ENCODE data around the gene KBTBD8. TPM values are rescaled to one million over a fixed set of nuclear protein-coding genes. Genes with fewer than 3 reads are reported as not detected.

KBTBD8 gene
- total RNA-seq, 4 donors from 2014 or later: 0.54 to 1.2 (median 1.00) TPM

DNA sequence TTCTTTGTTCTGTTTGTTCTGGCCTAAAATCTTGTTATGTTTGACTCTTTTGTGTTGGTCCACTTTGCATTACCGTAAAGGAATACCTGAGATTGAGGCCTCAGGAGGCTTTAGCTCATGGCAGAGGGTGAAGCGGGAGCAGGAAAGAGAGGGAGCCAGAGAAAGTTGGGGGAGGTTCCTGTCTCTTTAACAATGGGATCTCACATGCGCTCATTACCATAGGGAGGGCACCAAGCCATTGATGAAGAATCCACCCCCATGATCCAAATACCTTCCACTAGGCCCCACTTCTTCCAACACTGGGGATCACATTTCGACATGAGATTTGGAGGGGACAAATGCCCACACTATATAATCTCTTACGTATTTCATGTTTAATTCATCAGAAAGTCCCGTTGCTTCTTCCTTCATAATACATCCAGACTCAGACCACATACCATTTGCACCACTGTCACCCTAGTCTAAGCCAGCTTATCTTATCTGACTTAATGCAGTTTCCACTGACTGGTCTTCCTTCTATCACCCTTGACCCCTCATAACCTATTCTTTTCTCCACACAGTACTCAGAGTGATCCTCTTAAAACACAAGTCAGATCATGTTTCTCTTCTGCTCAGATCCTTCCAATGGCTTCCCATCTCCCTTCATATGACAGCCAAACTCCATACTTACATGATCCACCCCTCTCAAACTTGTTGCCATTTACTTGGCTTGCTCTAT lies 13.5 kb downstream of the KBTBD8 start:
- intact Hi-C loops (cut with DNase I): no loop called here
- no peak for TF ChIP-seq POLR2A (IDR thresholded peaks at IDR 0.05)
- TF ChIP-seq, protein P1, sequence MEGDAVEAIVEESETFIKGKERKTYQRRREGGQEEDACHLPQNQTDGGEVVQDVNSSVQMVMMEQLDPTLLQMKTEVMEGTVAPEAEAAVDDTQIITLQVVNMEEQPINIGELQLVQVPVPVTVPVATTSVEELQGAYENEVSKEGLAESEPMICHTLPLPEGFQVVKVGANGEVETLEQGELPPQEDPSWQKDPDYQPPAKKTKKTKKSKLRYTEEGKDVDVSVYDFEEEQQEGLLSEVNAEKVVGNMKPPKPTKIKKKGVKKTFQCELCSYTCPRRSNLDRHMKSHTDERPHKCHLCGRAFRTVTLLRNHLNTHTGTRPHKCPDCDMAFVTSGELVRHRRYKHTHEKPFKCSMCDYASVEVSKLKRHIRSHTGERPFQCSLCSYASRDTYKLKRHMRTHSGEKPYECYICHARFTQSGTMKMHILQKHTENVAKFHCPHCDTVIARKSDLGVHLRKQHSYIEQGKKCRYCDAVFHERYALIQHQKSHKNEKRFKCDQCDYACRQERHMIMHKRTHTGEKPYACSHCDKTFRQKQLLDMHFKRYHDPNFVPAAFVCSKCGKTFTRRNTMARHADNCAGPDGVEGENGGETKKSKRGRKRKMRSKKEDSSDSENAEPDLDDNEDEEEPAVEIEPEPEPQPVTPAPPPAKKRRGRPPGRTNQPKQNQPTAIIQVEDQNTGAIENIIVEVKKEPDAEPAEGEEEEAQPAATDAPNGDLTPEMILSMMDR (IDR thresholded peaks at IDR 0.05): no peak
- Histone ChIP-seq H3K4me3 (replicated peaks in 1 of 3) (no peak overlapping the region), H3K27ac (no peak overlapping the region), H3K36me3 (peaks cover 0 to 4% of the 10 kb centered on the region in 2 donors), H3K4me1 (no peaks in the 10 kb centered on the region), H3K9me3 (no peaks in the 10 kb centered on the region), H3K27me3 (no peaks in the 10 kb centered on the region)
- WGBS, 2 donors: 95 to 96% methylated on average over 6 of the region's 6 CpGs
- DNase-seq: no peak

DNA sequence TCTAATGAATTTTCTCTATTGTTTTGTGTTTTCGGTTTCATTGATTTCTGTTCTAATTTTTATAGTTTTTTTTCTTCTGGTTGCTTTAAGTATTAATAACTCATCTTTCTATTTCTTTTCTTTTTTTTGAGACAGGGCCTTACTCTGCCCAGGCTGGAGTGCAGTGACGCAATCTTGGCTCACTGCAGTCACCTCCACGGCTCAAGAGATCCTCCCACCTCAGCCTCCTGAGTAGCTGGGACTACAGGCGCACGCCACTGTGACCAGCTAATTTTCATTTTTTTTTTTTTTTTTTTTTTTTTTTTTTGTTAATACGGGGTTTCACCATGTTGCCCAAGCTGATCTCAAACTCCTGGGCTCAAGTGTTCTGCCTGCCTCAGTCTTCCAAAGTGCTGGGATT lies 14.5 kb downstream of the KBTBD8 start:
- no peak for DNase-seq
- TF ChIP-seq, protein P1 (IDR thresholded peaks at IDR 0.05): no peak
- no peak for TF ChIP-seq POLR2A (IDR thresholded peaks at IDR 0.05)
- no peaks in the 10 kb centered on the region for H3K9me3 ChIP-seq
- no peak overlapping the region for H3K4me3 ChIP-seq (replicated peaks in 1 of 3)
- H3K36me3 ChIP-seq: peaks cover 0 to 4% of the 10 kb centered on the region in 2 donors
- 93 to 95% methylated on average over 6 of the region's 6 CpGs for WGBS, 2 donors
- H3K27ac ChIP-seq: no peak overlapping the region
- no peaks in the 10 kb centered on the region for H3K4me1 ChIP-seq
- no peaks in the 10 kb centered on the region for H3K27me3 ChIP-seq
- intact Hi-C loops (cut with DNase I): no loop called here

DNA sequence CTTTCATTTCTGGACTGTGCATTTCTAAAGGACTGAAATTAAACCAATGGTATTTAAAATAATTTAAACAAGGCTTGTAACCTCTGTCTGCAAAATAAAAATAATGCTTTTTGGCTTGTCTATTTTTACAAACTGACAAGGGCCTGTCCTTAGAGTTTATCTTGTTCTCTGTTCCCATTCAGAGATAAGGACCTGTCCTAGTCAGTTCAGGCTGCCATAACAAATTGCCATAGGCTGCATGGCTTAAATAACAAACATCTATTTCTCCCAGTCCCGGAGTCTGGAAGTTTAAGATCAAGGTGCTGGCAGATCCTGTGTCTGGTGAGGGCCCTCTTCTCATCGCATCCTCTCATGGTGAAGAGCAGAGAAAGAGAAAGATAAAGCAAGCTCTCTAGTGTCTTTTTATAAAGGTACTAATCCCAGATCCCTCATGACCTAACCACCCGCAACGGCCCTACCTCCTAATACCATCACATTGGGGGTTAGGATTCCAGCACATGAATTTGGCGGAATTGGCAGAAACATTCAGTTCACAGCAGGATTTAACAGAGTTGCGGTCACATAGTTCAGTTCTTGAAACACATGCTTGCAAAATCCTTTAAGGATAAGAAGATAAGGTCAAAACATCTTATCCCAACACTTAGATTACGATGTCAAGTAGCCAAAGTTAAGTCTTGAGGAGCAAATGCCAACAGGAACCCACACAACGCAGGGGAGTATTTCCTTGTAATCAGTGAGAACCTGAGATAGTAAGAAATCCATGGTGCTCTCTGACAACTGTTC lies 17.8 kb downstream of the KBTBD8 start:
- TF ChIP-seq POLR2A (IDR thresholded peaks at IDR 0.05): no peak
- TF ChIP-seq, protein P1 (IDR thresholded peaks at IDR 0.05): no peak

DNA sequence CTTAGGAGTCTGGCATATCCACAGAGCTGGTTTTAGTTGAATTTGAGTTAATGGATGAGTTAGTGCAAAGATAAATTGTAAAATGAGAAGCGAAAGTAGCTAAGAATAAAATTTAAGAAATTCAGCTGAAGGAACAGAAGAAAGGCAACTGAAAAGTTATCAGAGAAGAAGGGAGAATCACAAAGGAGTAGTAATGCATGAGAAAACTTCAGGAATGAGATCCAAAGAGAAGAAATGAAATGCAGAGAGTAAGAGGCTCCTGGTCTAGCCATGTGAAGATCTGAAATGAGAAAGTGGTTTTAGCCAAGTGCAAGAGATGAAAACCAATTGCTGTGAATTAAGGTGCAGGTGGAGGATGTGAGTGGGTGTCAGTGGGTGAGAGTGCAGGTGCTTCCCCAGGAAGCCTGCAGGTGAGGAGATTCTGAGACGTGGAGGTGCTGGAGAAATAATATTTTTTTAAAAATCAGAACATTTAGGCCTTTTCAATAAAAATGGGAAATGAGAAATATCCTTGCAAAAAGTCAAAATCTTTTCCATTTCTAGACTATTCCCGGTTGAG lies 18.5 kb downstream of the KBTBD8 start:
- Histone ChIP-seq H3K27ac (no peak overlapping the region), H3K9me3 (no peaks in the 10 kb centered on the region), H3K4me3 (replicated peaks in 1 of 3) (no peak overlapping the region), H3K4me1 (no peaks in the 10 kb centered on the region), H3K36me3 (no peaks in the 10 kb centered on the region), H3K27me3 (no peaks in the 10 kb centered on the region)
- no peak for DNase-seq
- intact Hi-C loops (cut with DNase I): no loop called here
- WGBS, 2 donors: 75 to 84% methylated on average over 3 of the region's 3 CpGs
- no peak for TF ChIP-seq POLR2A (IDR thresholded peaks at IDR 0.05)
- TF ChIP-seq, protein P1 (IDR thresholded peaks at IDR 0.05): no peak

More for the DNA sequence above, 17.8 kb downstream of the KBTBD8 start:
- H3K36me3 ChIP-seq: no peaks in the 10 kb centered on the region
- no peak for DNase-seq
- H3K9me3 ChIP-seq: no peaks in the 10 kb centered on the region
- H3K27me3 ChIP-seq: no peaks in the 10 kb centered on the region
- no peaks in the 10 kb centered on the region for H3K4me1 ChIP-seq
- WGBS, 2 donors: 86 to 87% methylated on average over 8 of the region's 8 CpGs
- intact Hi-C loops (cut with DNase I): no loop called here
- H3K27ac ChIP-seq: no peak overlapping the region
- H3K4me3 ChIP-seq (replicated peaks in 1 of 3): no peak overlapping the region

DNA sequence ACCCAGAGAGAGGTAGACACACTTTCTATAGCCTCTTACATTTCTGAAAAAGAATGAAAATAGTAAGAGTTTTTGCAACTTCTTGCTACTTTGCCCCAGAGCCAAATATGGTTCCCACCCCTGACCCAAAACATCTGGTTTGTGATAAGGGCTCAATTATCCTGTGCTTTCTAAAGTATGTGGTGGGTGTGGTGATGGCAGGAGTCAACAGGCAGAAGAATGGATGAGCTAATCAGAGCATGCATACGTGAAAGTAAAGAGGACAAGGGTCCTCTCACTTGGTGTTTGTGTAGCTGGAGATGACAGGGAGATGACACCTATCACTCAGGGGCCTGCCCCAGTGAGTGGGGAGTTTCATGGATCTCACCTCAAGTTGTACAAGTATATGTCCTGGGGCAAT lies 19.1 kb downstream of the KBTBD8 start:
- intact Hi-C loops (cut with DNase I): no loop called here
- TF ChIP-seq, protein P1 (IDR thresholded peaks at IDR 0.05): no peak
- no peak for TF ChIP-seq POLR2A (IDR thresholded peaks at IDR 0.05)
- WGBS, 2 donors: 80 to 81% methylated on average over 1 of the region's 1 CpG
- H3K9me3 ChIP-seq: no peaks in the 10 kb centered on the region
- DNase-seq: no peak
- no peaks in the 10 kb centered on the region for H3K27me3 ChIP-seq
- H3K4me1 ChIP-seq: no peaks in the 10 kb centered on the region
- no peak overlapping the region for H3K27ac ChIP-seq
- H3K4me3 ChIP-seq (replicated peaks in 1 of 3): no peak overlapping the region
- H3K36me3 ChIP-seq: no peaks in the 10 kb centered on the region
